MM.1S (cell line): ENCODE results near the gene SPNS2.

Source experiments
- DNase-seq: peaks from one replicate; pipeline ENCODE4 v3.0.0-alpha.2; 2015
- H2AFZ ChIP-seq: fragments of 300-600 bp; sonication (generic); 2 replicates; pipeline ENCODE4 v1.6.0; 2016; ENCODE audit warnings: antibody characterized with exemption, low read length
- H3F3A ChIP-seq: fragments of 300-600 bp; sonication (generic); 2 replicates; pipeline ENCODE4 v1.6.1; 2016; ENCODE audit warnings: mild to moderate bottlenecking, antibody characterized with exemption, low read length, moderate library complexity, mixed read lengths; ENCODE audit not compliant: insufficient read depth
- H3K27ac ChIP-seq: fragments of 300-600 bp; sonication (generic); 2 replicates; pipeline ENCODE4 v1.5.1; 2016; ENCODE audit warnings: mild to moderate bottlenecking, low read length
- H3K27me3 ChIP-seq: fragments of 300-600 bp; sonication (generic); replicated peaks from 2 replicates; pipeline ENCODE4 v1.6.0; 2016; ENCODE audit warnings: low read length; ENCODE audit not compliant: insufficient read depth
- H3K36me3 ChIP-seq: fragments of 300-600 bp; sonication (generic); replicated peaks from 2 replicates; pipeline ENCODE4 v1.6.1; 2016; ENCODE audit warnings: mild to moderate bottlenecking, low read length, mixed read lengths; ENCODE audit not compliant: insufficient read depth
- H3K4me1 ChIP-seq: fragments of 300-600 bp; sonication (generic); 2 replicates; pipeline ENCODE4 v1.6.1; 2016; ENCODE audit warnings: low read length, mixed read lengths
- H3K4me2 ChIP-seq: fragments of 300-600 bp; sonication (generic); 2 replicates; pipeline ENCODE4 v1.6.0; 2016; ENCODE audit warnings: low read depth, low read length
- H3K4me3 ChIP-seq: fragments of 300-600 bp; sonication (generic); 2 replicates; pipeline ENCODE4 v1.5.1; 2016; ENCODE audit warnings: low read length, mixed read lengths
- H3K79me2 ChIP-seq: fragments of 300-600 bp; sonication (generic); 2 replicates; pipeline ENCODE4 v1.6.1; 2016; ENCODE audit warnings: mixed run types, low read length, mixed read lengths
- H3K9ac ChIP-seq: fragments of 300-600 bp; sonication (generic); 2 replicates; pipeline ENCODE4 v1.6.1; 2016; ENCODE audit warnings: low read length, mixed read lengths
- H3K9me2 ChIP-seq: fragments of 300-600 bp; sonication (generic); replicated peaks from 2 replicates; pipeline ENCODE4 v1.6.1; 2016; ENCODE audit warnings: mild to moderate bottlenecking, low read length, mixed read lengths; ENCODE audit not compliant: insufficient read depth
- H3K9me3 ChIP-seq: fragments of 300-600 bp; sonication (generic); replicated peaks from 2 replicates; pipeline ENCODE4 v1.6.1; 2016; ENCODE audit warnings: mild to moderate bottlenecking, low read length, mixed read lengths; ENCODE audit not compliant: insufficient read depth
- H4K20me1 ChIP-seq: fragments of 300-600 bp; sonication (generic); 2 replicates; pipeline ENCODE4 v1.6.1; 2016; ENCODE audit warnings: mild to moderate bottlenecking, low read length, moderate library complexity, mixed read lengths; ENCODE audit not compliant: insufficient read depth
- CTCF ChIP-seq: fragments of 300-600 bp; sonication (generic); IDR thresholded peaks from 2 replicates; pipeline ENCODE4 v1.5.1; 2016; ENCODE audit warnings: antibody characterized with exemption, low read length, mixed read lengths
- EZH2 ChIP-seq: fragments of 300-600 bp; sonication (generic); optimal IDR thresholded peaks from 2 replicates; pipeline ENCODE3; 2017; ENCODE audit warnings: low read depth, mild to moderate bottlenecking, antibody characterized with exemption, low read length, mixed read lengths
- EZH2phosphoT487 ChIP-seq: fragments of 300-600 bp; sonication (generic); IDR thresholded peaks from 2 replicates; pipeline ENCODE4 v1.6.1; 2018; ENCODE audit warnings: antibody characterized with exemption, low read length

SPNS2 gene

GRCh38 chr17:4540687-4541327 lies 42.1 kb downstream of the SPNS2 start:
- no peak overlapping the region for H3K4me2 ChIP-seq
- H3K9me2 ChIP-seq = no peaks in the 10 kb centered on the region
- H3K9me3 ChIP-seq = no peaks in the 10 kb centered on the region
- no peak overlapping the region for H3K9ac ChIP-seq
- no peaks in the 10 kb centered on the region for H3K27me3 ChIP-seq
- no peak overlapping the region for H3K27ac ChIP-seq
- H3K4me3 ChIP-seq = no peak overlapping the region
- no peak overlapping the region for H2AFZ ChIP-seq
- no peaks in the 10 kb centered on the region for H3K4me1 ChIP-seq
- no peaks in the 10 kb centered on the region; the same call in 1 of the 2 replicates for H3F3A ChIP-seq
- TF ChIP-seq EZH2 = no peak
- no peak for TF ChIP-seq EZH2phosphoT487
- TF ChIP-seq CTCF = no peak
- H3K36me3 ChIP-seq = peaks cover 3% of the 10 kb centered on the region; the same call in 1 of the 2 replicates
- DNase-seq = no peak
- no peaks in the 10 kb centered on the region for H4K20me1 ChIP-seq
- H3K79me2 ChIP-seq = no peaks in the 10 kb centered on the region

GRCh38 chr17:4541328-4542002 lies 42.8 kb downstream of the SPNS2 start:
- H3K79me2 ChIP-seq = no peaks in the 10 kb centered on the region
- H3K4me3 ChIP-seq = no peak overlapping the region
- H3K36me3 ChIP-seq = peaks cover 3% of the 10 kb centered on the region; the same call in 1 of the 2 replicates
- DNase-seq = no peak
- no peak overlapping the region for H3K27ac ChIP-seq
- H3K9me2 ChIP-seq = no peaks in the 10 kb centered on the region
- no peaks in the 10 kb centered on the region for H3K4me1 ChIP-seq
- no peak overlapping the region for H3K9ac ChIP-seq
- H3K4me2 ChIP-seq = no peak overlapping the region
- no peaks in the 10 kb centered on the region; the same call in 1 of the 2 replicates for H3F3A ChIP-seq
- H3K9me3 ChIP-seq = no peaks in the 10 kb centered on the region
- H4K20me1 ChIP-seq = no peaks in the 10 kb centered on the region
- H3K27me3 ChIP-seq = no peaks in the 10 kb centered on the region
- TF ChIP-seq CTCF (no peak), EZH2 (no peak), EZH2phosphoT487 (no peak)
- H2AFZ ChIP-seq = no peak overlapping the region

GRCh38 chr17:4542003-4542725 lies 43.5 kb downstream of the SPNS2 start:
- no peak for TF ChIP-seq CTCF
- TF ChIP-seq EZH2 = no peak
- TF ChIP-seq EZH2phosphoT487 = no peak
- no peaks in the 10 kb centered on the region for H3F3A ChIP-seq
- no peak overlapping the region for H3K9ac ChIP-seq
- H4K20me1 ChIP-seq = no peaks in the 10 kb centered on the region
- H3K4me1 ChIP-seq = no peaks in the 10 kb centered on the region
- H3K9me2 ChIP-seq = no peaks in the 10 kb centered on the region
- H3K9me3 ChIP-seq = no peaks in the 10 kb centered on the region
- H3K27ac ChIP-seq = no peak overlapping the region
- H3K36me3 ChIP-seq = peaks cover 3% of the 10 kb centered on the region; the same call in 1 of the 2 replicates
- H2AFZ ChIP-seq = no peak overlapping the region
- H3K79me2 ChIP-seq = no peaks in the 10 kb centered on the region
- H3K27me3 ChIP-seq = no peaks in the 10 kb centered on the region
- no peak for DNase-seq
- H3K4me3 ChIP-seq = no peak overlapping the region
- H3K4me2 ChIP-seq = no peak overlapping the region
